H9 (cell line): ENCODE results near the gene LRRC7. TPM values are rescaled to one million over a fixed set of nuclear protein-coding genes. Genes with fewer than 3 reads are reported as not detected.
A peak's percentile ranks its signal among the peaks of the same experiment; 100 is the strongest.

Experiments used
- DNase-seq: peaks from one replicate; pipeline ENCODE4 v3.0.0-alpha.2; 2017
- H2AFZ ChIP-seq: one replicate; pipeline ENCODE4 v1.6.1; 2013; ENCODE audit warnings: mild to moderate bottlenecking, low read length, control low read depth, moderate library complexity
- H2AK5ac ChIP-seq: 2 replicates; pipeline ENCODE4 v1.6.1; 2013; ENCODE audit warnings: low read length, control low read depth, mixed read lengths; ENCODE audit not compliant: insufficient read length
- H2BK120ac ChIP-seq: one replicate; pipeline ENCODE4 v1.6.1; 2013; ENCODE audit warnings: low read depth, mild to moderate bottlenecking, low read length, control low read depth, inconsistent platforms; ENCODE audit not compliant: poor library complexity, severe bottlenecking
- H2BK12ac ChIP-seq: 2 replicates; pipeline ENCODE4 v1.6.1; 2013; ENCODE audit warnings: low read length, control low read depth, mixed read lengths, low read depth; ENCODE audit not compliant: insufficient read length
- H2BK15ac ChIP-seq: 2 replicates; pipeline ENCODE4 v1.6.1; 2013; ENCODE audit warnings: low read depth, low read length, control low read depth
- H2BK20ac ChIP-seq: one replicate; pipeline ENCODE4 v1.6.1; 2013; ENCODE audit warnings: low read depth, mild to moderate bottlenecking, low read length, control low read depth, inconsistent platforms; ENCODE audit not compliant: poor library complexity, severe bottlenecking
- H2BK5ac ChIP-seq: 2 replicates; pipeline ENCODE4 v1.6.1; 2013; ENCODE audit warnings: low read length, control low read depth, mixed read lengths; ENCODE audit not compliant: insufficient read length
- H3K14ac ChIP-seq: 2 replicates; pipeline ENCODE4 v1.6.1; 2013; ENCODE audit warnings: low read length, control low read depth; ENCODE audit not compliant: insufficient read depth
- H3K18ac ChIP-seq: 2 replicates; pipeline ENCODE4 v1.6.1; 2013; ENCODE audit warnings: low read depth, mild to moderate bottlenecking, mixed read lengths, low read length, control low read depth; ENCODE audit not compliant: insufficient read length
- H3K23ac ChIP-seq: 2 replicates; pipeline ENCODE4 v1.6.1; 2013; ENCODE audit warnings: low read length, control low read depth, mixed read lengths, low read depth; ENCODE audit not compliant: insufficient read length
- H3K23me2 ChIP-seq: 2 replicates; pipeline ENCODE4 v1.6.1; 2013; ENCODE audit warnings: low read depth, mild to moderate bottlenecking, mixed read lengths, low read length, control low read depth; ENCODE audit not compliant: insufficient read length, poor library complexity, severe bottlenecking
- H3K27ac ChIP-seq: 2 replicates; pipeline ENCODE4 v1.5.1; 2013; ENCODE audit warnings: low read length, control low read depth, mixed read lengths, low read depth; ENCODE audit not compliant: insufficient read length
- H3K27me3 ChIP-seq: 2 replicates; pipeline ENCODE4 v1.6.1; 2013; ENCODE audit warnings: low read length, control low read depth, inconsistent platforms; ENCODE audit not compliant: insufficient read depth
- H3K4ac ChIP-seq: 2 replicates; pipeline ENCODE4 v1.6.1; 2013; ENCODE audit warnings: low read depth, mild to moderate bottlenecking, control low read depth, inconsistent platforms, low read length, moderate library complexity
- H3K4me1 ChIP-seq: 2 replicates; pipeline ENCODE4 v1.6.1; 2013; ENCODE audit warnings: low read length, control low read depth, inconsistent platforms; ENCODE audit not compliant: insufficient read depth
- H3K4me2 ChIP-seq: 2 replicates; pipeline ENCODE4 v1.6.1; 2013; ENCODE audit warnings: low read length, control low read depth, mixed read lengths; ENCODE audit not compliant: insufficient read length, insufficient read depth
- H3K56ac ChIP-seq: 2 replicates; pipeline ENCODE4 v1.6.1; 2013; ENCODE audit warnings: low read depth, mild to moderate bottlenecking, mixed read lengths, low read length, control low read depth; ENCODE audit not compliant: insufficient read length
- H3K79me1 ChIP-seq: 2 replicates; pipeline ENCODE4 v1.6.1; 2013; ENCODE audit warnings: low read depth, mild to moderate bottlenecking, moderate library complexity, low read length, control low read depth, inconsistent platforms; ENCODE audit not compliant: insufficient read depth, poor library complexity, severe bottlenecking
- H3K79me2 ChIP-seq: 2 replicates; pipeline ENCODE4 v1.6.1; 2013; ENCODE audit warnings: low read length, control low read depth, inconsistent platforms; ENCODE audit not compliant: insufficient read depth
- H3K9ac ChIP-seq: 2 replicates; pipeline ENCODE4 v1.6.1; 2013; ENCODE audit warnings: low read length, control low read depth, mixed read lengths; ENCODE audit not compliant: insufficient read length; ENCODE audit errors: extremely low read depth
- H3K9me3 ChIP-seq: one replicate; pipeline ENCODE4 v1.6.1; 2013; ENCODE audit warnings: low read depth, low read length, inconsistent platforms; ENCODE audit not compliant: control insufficient read depth
- H3T11ph ChIP-seq: one replicate; pipeline ENCODE4 v1.6.1; 2013; ENCODE audit warnings: mild to moderate bottlenecking, low read length, control low read depth, inconsistent platforms
- H4K20me1 ChIP-seq: one replicate; pipeline ENCODE4 v1.6.1; 2013; ENCODE audit not compliant: control insufficient read depth, insufficient read length, insufficient read depth
- H4K5ac ChIP-seq: 2 replicates; pipeline ENCODE4 v1.6.1; 2013; ENCODE audit warnings: low read depth, mild to moderate bottlenecking, mixed read lengths, low read length, control low read depth; ENCODE audit not compliant: insufficient read length
- H4K8ac ChIP-seq: replicated peaks from 2 replicates; pipeline ENCODE4 v1.6.1; 2013; ENCODE audit warnings: low read length, control low read depth, mixed read lengths, low read depth; ENCODE audit not compliant: insufficient read length
- H4K91ac ChIP-seq: 2 replicates; pipeline ENCODE4 v1.6.1; 2013; ENCODE audit warnings: low read depth, mild to moderate bottlenecking, moderate library complexity, mixed read lengths, low read length, control low read depth; ENCODE audit not compliant: insufficient read length
- H3K27ac Mint-ChIP-seq, 3 experiments: 2 replicates in 2 of 3; 3 replicates in 1 of 3; pipeline ENCODE4 v1.8.0; 2020 to 2021; ENCODE audit warnings: mixed read lengths in 3 of 3, mild to moderate bottlenecking in 1 of 3, moderate library complexity in 1 of 3
- H3K27me3 Mint-ChIP-seq: 2 replicates; pipeline ENCODE4 v1.8.0; 2021; ENCODE audit warnings: low read depth, mild to moderate bottlenecking, moderate library complexity, mixed read lengths
- H3K36me3 Mint-ChIP-seq, 3 experiments: 2 replicates in 2 of 3; 3 replicates in 1 of 3; pipeline ENCODE4 v1.8.0; 2020 to 2021; ENCODE audit warnings: low read depth in 3 of 3, mixed read lengths in 3 of 3; ENCODE audit not compliant: insufficient read depth in 1 of 3
- H3K4me1 Mint-ChIP-seq, 2 experiments: 2 replicates each; pipeline ENCODE4 v1.8.0; 2020; ENCODE audit warnings: mixed read lengths in 2 of 2
- H3K4me3 Mint-ChIP-seq, 2 experiments: 2 replicates in 1 of 2; 3 replicates in 1 of 2; pipeline ENCODE4 v1.8.0; 2020 to 2021; ENCODE audit warnings: mild to moderate bottlenecking in 2 of 2, mixed read lengths in 2 of 2, moderate library complexity in 1 of 2
- H3K9me3 Mint-ChIP-seq, 2 experiments: 2 replicates in 1 of 2; 3 replicates in 1 of 2; pipeline ENCODE4 v1.8.0; 2020; ENCODE audit warnings: mild to moderate bottlenecking in 2 of 2, mixed read lengths in 2 of 2, moderate library complexity in 1 of 2
- WGBS: extraction: QIAGEN DNeasy Blood & Tissue Kit; methylation state at CpG from one replicate; pipeline ENCODE4 v1.1.7; 2013; ENCODE audit warnings: missing lambda C conversion rate, low lambda C conversion rate, mixed read lengths; ENCODE audit not compliant: insufficient read length; ENCODE audit errors: extremely low coverage; 5-methylcytosine and 5-hydroxymethylcytosine counted together
- total RNA-seq: library from RNA; stranded (reverse); gene quantifications from 2 replicates; pipeline ENCODE4 v1.2.1, GENCODE V29; 2021
- TF ChIP-seq, protein P1 (sequence below): fragments of 200-600 bp; sonication (generic); conservative IDR thresholded peaks from 3 replicates; pipeline ENCODE4 v1.8.0; 2021; ENCODE audit warnings: antibody characterized with exemption, mild to moderate bottlenecking

The LRRC7 gene
- total RNA-seq, 1 experiment from 2014 or later, result not detected

GRCh38 chr1:69535490-69535889 lies 32.2 kb upstream of the LRRC7 start:
- H3K4me2 ChIP-seq, result no peak overlapping the region
- H3K23ac ChIP-seq, result no peak overlapping the region
- H3K14ac ChIP-seq, result no peak overlapping the region
- no peak overlapping the region for H4K91ac ChIP-seq
- no peaks in the 10 kb centered on the region for H3K79me1 ChIP-seq
- H3K4ac ChIP-seq, result no peak overlapping the region
- no peak overlapping the region for H2AK5ac ChIP-seq
- H3K56ac ChIP-seq, result no peak overlapping the region
- no peaks in the 10 kb centered on the region for H3K4me1 ChIP-seq
- Mint-ChIP-seq H3K27me3 (no peaks in the 10 kb centered on the region), H3K4me3 (no peak overlapping the region), H3K9me3 (no peaks in the 10 kb centered on the region), H3K4me1 (peaks cover 0 to 6% of the 10 kb centered on the region in 2 experiments; a peak in 2 of 4 replicates), H3K36me3 (no peaks in the 10 kb centered on the region), H3K27ac (peak overlapping the region in 1 of 3 experiments; percentile 68; a peak in 1 of 7 replicates)
- H4K5ac ChIP-seq, result no peak overlapping the region
- H2BK5ac ChIP-seq, result no peak overlapping the region
- no peaks in the 10 kb centered on the region for H3K23me2 ChIP-seq
- TF ChIP-seq, protein P1, sequence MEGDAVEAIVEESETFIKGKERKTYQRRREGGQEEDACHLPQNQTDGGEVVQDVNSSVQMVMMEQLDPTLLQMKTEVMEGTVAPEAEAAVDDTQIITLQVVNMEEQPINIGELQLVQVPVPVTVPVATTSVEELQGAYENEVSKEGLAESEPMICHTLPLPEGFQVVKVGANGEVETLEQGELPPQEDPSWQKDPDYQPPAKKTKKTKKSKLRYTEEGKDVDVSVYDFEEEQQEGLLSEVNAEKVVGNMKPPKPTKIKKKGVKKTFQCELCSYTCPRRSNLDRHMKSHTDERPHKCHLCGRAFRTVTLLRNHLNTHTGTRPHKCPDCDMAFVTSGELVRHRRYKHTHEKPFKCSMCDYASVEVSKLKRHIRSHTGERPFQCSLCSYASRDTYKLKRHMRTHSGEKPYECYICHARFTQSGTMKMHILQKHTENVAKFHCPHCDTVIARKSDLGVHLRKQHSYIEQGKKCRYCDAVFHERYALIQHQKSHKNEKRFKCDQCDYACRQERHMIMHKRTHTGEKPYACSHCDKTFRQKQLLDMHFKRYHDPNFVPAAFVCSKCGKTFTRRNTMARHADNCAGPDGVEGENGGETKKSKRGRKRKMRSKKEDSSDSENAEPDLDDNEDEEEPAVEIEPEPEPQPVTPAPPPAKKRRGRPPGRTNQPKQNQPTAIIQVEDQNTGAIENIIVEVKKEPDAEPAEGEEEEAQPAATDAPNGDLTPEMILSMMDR, result no peak
- no peak overlapping the region for H2BK120ac ChIP-seq
- H3K9me3 ChIP-seq, result no peaks in the 10 kb centered on the region
- WGBS, result no CpG with 5 or more reads among the region's 3 CpGs
- no peak overlapping the region for H3T11ph ChIP-seq
- H4K8ac ChIP-seq, result no peak overlapping the region
- DNase-seq, result peak; percentile 31
- no peak overlapping the region for H2BK15ac ChIP-seq
- H3K79me2 ChIP-seq, result no peaks in the 10 kb centered on the region
- H2AFZ ChIP-seq, result no peak overlapping the region
- H3K9ac ChIP-seq, result no peak overlapping the region
- H3K18ac ChIP-seq, result no peak overlapping the region
- no peak overlapping the region for H2BK20ac ChIP-seq
- H3K27ac ChIP-seq, result no peak overlapping the region
- no peak overlapping the region for H2BK12ac ChIP-seq
- H3K27me3 ChIP-seq, result no peaks in the 10 kb centered on the region
- H4K20me1 ChIP-seq, result no peaks in the 10 kb centered on the region
